ENCODE data around the gene CYP4F8.

DNA sequence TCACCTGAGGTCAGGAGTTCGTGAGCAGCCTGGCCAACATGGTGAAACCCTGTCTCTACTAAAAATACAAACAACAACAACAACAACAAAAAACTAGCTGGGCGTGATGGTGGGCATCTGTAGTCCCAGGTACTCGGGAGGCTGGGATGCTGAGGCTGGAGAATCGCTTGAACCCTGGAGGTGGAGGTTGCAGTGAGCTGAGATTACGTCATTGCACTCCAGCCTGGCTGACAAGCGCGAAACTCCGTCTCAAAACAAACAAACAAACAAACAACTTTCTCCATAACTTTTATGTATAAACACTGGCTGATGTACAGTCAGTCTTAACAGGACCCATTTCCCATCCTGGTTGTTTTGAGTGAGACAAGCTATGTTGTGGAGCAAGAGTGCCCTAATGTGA, 5.8 kb upstream of the CYP4F8 start:
- TF ChIP-seq, protein P1, sequence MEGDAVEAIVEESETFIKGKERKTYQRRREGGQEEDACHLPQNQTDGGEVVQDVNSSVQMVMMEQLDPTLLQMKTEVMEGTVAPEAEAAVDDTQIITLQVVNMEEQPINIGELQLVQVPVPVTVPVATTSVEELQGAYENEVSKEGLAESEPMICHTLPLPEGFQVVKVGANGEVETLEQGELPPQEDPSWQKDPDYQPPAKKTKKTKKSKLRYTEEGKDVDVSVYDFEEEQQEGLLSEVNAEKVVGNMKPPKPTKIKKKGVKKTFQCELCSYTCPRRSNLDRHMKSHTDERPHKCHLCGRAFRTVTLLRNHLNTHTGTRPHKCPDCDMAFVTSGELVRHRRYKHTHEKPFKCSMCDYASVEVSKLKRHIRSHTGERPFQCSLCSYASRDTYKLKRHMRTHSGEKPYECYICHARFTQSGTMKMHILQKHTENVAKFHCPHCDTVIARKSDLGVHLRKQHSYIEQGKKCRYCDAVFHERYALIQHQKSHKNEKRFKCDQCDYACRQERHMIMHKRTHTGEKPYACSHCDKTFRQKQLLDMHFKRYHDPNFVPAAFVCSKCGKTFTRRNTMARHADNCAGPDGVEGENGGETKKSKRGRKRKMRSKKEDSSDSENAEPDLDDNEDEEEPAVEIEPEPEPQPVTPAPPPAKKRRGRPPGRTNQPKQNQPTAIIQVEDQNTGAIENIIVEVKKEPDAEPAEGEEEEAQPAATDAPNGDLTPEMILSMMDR (IDR thresholded peaks at IDR 0.05; ENCODE audit: insufficient read depth, low read length, poor library complexity, severe bottlenecking), result no peak
- TF ChIP-seq EZH2phosphoT487 (conservative IDR thresholded peaks at IDR 0.05; ENCODE audit: low read length), result no peak
